H9 (cell line): ENCODE results near the gene CNOT6. TPM values are rescaled to one million over a fixed set of nuclear protein-coding genes. Genes with fewer than 3 reads are reported as not detected.

Experiments used
- DNase-seq: peaks from one replicate; pipeline ENCODE4 v3.0.0-alpha.2; 2017
- H2AFZ ChIP-seq: one replicate; pipeline ENCODE4 v1.6.1; 2013; ENCODE audit warnings: mild to moderate bottlenecking, low read length, control low read depth, moderate library complexity
- H2AK5ac ChIP-seq: 2 replicates; pipeline ENCODE4 v1.6.1; 2013; ENCODE audit warnings: low read length, control low read depth, mixed read lengths; ENCODE audit not compliant: insufficient read length
- H2BK120ac ChIP-seq: one replicate; pipeline ENCODE4 v1.6.1; 2013; ENCODE audit warnings: low read depth, mild to moderate bottlenecking, low read length, control low read depth, inconsistent platforms; ENCODE audit not compliant: poor library complexity, severe bottlenecking
- H2BK12ac ChIP-seq: 2 replicates; pipeline ENCODE4 v1.6.1; 2013; ENCODE audit warnings: low read length, control low read depth, mixed read lengths, low read depth; ENCODE audit not compliant: insufficient read length
- H2BK15ac ChIP-seq: 2 replicates; pipeline ENCODE4 v1.6.1; 2013; ENCODE audit warnings: low read depth, low read length, control low read depth
- H2BK20ac ChIP-seq: one replicate; pipeline ENCODE4 v1.6.1; 2013; ENCODE audit warnings: low read depth, mild to moderate bottlenecking, low read length, control low read depth, inconsistent platforms; ENCODE audit not compliant: poor library complexity, severe bottlenecking
- H2BK5ac ChIP-seq: 2 replicates; pipeline ENCODE4 v1.6.1; 2013; ENCODE audit warnings: low read length, control low read depth, mixed read lengths; ENCODE audit not compliant: insufficient read length
- H3K14ac ChIP-seq: 2 replicates; pipeline ENCODE4 v1.6.1; 2013; ENCODE audit warnings: low read length, control low read depth; ENCODE audit not compliant: insufficient read depth
- H3K18ac ChIP-seq: 2 replicates; pipeline ENCODE4 v1.6.1; 2013; ENCODE audit warnings: low read depth, mild to moderate bottlenecking, mixed read lengths, low read length, control low read depth; ENCODE audit not compliant: insufficient read length
- H3K23ac ChIP-seq: 2 replicates; pipeline ENCODE4 v1.6.1; 2013; ENCODE audit warnings: low read length, control low read depth, mixed read lengths, low read depth; ENCODE audit not compliant: insufficient read length
- H3K23me2 ChIP-seq: 2 replicates; pipeline ENCODE4 v1.6.1; 2013; ENCODE audit warnings: low read depth, mild to moderate bottlenecking, mixed read lengths, low read length, control low read depth; ENCODE audit not compliant: insufficient read length, poor library complexity, severe bottlenecking
- H3K27ac ChIP-seq: 2 replicates; pipeline ENCODE4 v1.5.1; 2013; ENCODE audit warnings: low read length, control low read depth, mixed read lengths, low read depth; ENCODE audit not compliant: insufficient read length
- H3K27me3 ChIP-seq: 2 replicates; pipeline ENCODE4 v1.6.1; 2013; ENCODE audit warnings: low read length, control low read depth, inconsistent platforms; ENCODE audit not compliant: insufficient read depth
- H3K4ac ChIP-seq: 2 replicates; pipeline ENCODE4 v1.6.1; 2013; ENCODE audit warnings: low read depth, mild to moderate bottlenecking, control low read depth, inconsistent platforms, low read length, moderate library complexity
- H3K4me1 ChIP-seq: 2 replicates; pipeline ENCODE4 v1.6.1; 2013; ENCODE audit warnings: low read length, control low read depth, inconsistent platforms; ENCODE audit not compliant: insufficient read depth
- H3K4me2 ChIP-seq: 2 replicates; pipeline ENCODE4 v1.6.1; 2013; ENCODE audit warnings: low read length, control low read depth, mixed read lengths; ENCODE audit not compliant: insufficient read length, insufficient read depth
- H3K56ac ChIP-seq: 2 replicates; pipeline ENCODE4 v1.6.1; 2013; ENCODE audit warnings: low read depth, mild to moderate bottlenecking, mixed read lengths, low read length, control low read depth; ENCODE audit not compliant: insufficient read length
- H3K79me1 ChIP-seq: 2 replicates; pipeline ENCODE4 v1.6.1; 2013; ENCODE audit warnings: low read depth, mild to moderate bottlenecking, moderate library complexity, low read length, control low read depth, inconsistent platforms; ENCODE audit not compliant: insufficient read depth, poor library complexity, severe bottlenecking
- H3K79me2 ChIP-seq: 2 replicates; pipeline ENCODE4 v1.6.1; 2013; ENCODE audit warnings: low read length, control low read depth, inconsistent platforms; ENCODE audit not compliant: insufficient read depth
- H3K9ac ChIP-seq: 2 replicates; pipeline ENCODE4 v1.6.1; 2013; ENCODE audit warnings: low read length, control low read depth, mixed read lengths; ENCODE audit not compliant: insufficient read length; ENCODE audit errors: extremely low read depth
- H3K9me3 ChIP-seq: one replicate; pipeline ENCODE4 v1.6.1; 2013; ENCODE audit warnings: low read depth, low read length, inconsistent platforms; ENCODE audit not compliant: control insufficient read depth
- H3T11ph ChIP-seq: one replicate; pipeline ENCODE4 v1.6.1; 2013; ENCODE audit warnings: mild to moderate bottlenecking, low read length, control low read depth, inconsistent platforms
- H4K20me1 ChIP-seq: one replicate; pipeline ENCODE4 v1.6.1; 2013; ENCODE audit not compliant: control insufficient read depth, insufficient read length, insufficient read depth
- H4K5ac ChIP-seq: 2 replicates; pipeline ENCODE4 v1.6.1; 2013; ENCODE audit warnings: low read depth, mild to moderate bottlenecking, mixed read lengths, low read length, control low read depth; ENCODE audit not compliant: insufficient read length
- H4K8ac ChIP-seq: replicated peaks from 2 replicates; pipeline ENCODE4 v1.6.1; 2013; ENCODE audit warnings: low read length, control low read depth, mixed read lengths, low read depth; ENCODE audit not compliant: insufficient read length
- H4K91ac ChIP-seq: 2 replicates; pipeline ENCODE4 v1.6.1; 2013; ENCODE audit warnings: low read depth, mild to moderate bottlenecking, moderate library complexity, mixed read lengths, low read length, control low read depth; ENCODE audit not compliant: insufficient read length
- H3K27ac Mint-ChIP-seq, 3 experiments: 2 replicates in 2 of 3; 3 replicates in 1 of 3; pipeline ENCODE4 v1.8.0; 2020 to 2021; ENCODE audit warnings: mixed read lengths in 3 of 3, mild to moderate bottlenecking in 1 of 3, moderate library complexity in 1 of 3
- H3K27me3 Mint-ChIP-seq: 2 replicates; pipeline ENCODE4 v1.8.0; 2021; ENCODE audit warnings: low read depth, mild to moderate bottlenecking, moderate library complexity, mixed read lengths
- H3K36me3 Mint-ChIP-seq, 3 experiments: 2 replicates in 2 of 3; 3 replicates in 1 of 3; pipeline ENCODE4 v1.8.0; 2020 to 2021; ENCODE audit warnings: low read depth in 3 of 3, mixed read lengths in 3 of 3; ENCODE audit not compliant: insufficient read depth in 1 of 3
- H3K4me1 Mint-ChIP-seq, 2 experiments: 2 replicates each; pipeline ENCODE4 v1.8.0; 2020; ENCODE audit warnings: mixed read lengths in 2 of 2
- H3K4me3 Mint-ChIP-seq, 2 experiments: 2 replicates in 1 of 2; 3 replicates in 1 of 2; pipeline ENCODE4 v1.8.0; 2020 to 2021; ENCODE audit warnings: mild to moderate bottlenecking in 2 of 2, mixed read lengths in 2 of 2, moderate library complexity in 1 of 2
- H3K9me3 Mint-ChIP-seq, 2 experiments: 2 replicates in 1 of 2; 3 replicates in 1 of 2; pipeline ENCODE4 v1.8.0; 2020; ENCODE audit warnings: mild to moderate bottlenecking in 2 of 2, mixed read lengths in 2 of 2, moderate library complexity in 1 of 2
- CTCF ChIP-seq: fragments of 200-600 bp; sonication (generic); conservative IDR thresholded peaks from 3 replicates; pipeline ENCODE4 v1.8.0; 2021; ENCODE audit warnings: antibody characterized with exemption, mild to moderate bottlenecking
- WGBS: extraction: QIAGEN DNeasy Blood & Tissue Kit; methylation state at CpG from one replicate; pipeline ENCODE4 v1.1.7; 2013; ENCODE audit warnings: missing lambda C conversion rate, low lambda C conversion rate, mixed read lengths; ENCODE audit not compliant: insufficient read length; ENCODE audit errors: extremely low coverage; 5-methylcytosine and 5-hydroxymethylcytosine counted together
- total RNA-seq: library from RNA; stranded (reverse); gene quantifications from 2 replicates; pipeline ENCODE4 v1.2.1, GENCODE V29; 2021

The CNOT6 gene
- total RNA-seq, 1 experiment from 2014 or later: 45.0 TPM

- Histone ChIP-seq H3K23ac (no peak overlapping the region), H4K91ac (no peak overlapping the region), H2AK5ac (no peak overlapping the region), H2BK5ac (no peak overlapping the region), H3K56ac (no peak overlapping the region), H3K27me3 (peaks cover 19% of the 10 kb centered on the region), H3K79me2 (no peaks in the 10 kb centered on the region), H3K9me3 (no peaks in the 10 kb centered on the region), H2BK20ac (no peak overlapping the region), H4K5ac (no peak overlapping the region), H3T11ph (no peak overlapping the region), H2BK120ac (no peak overlapping the region), H4K8ac (no peak overlapping the region), H3K4me2 (no peak overlapping the region), H2BK12ac (no peak overlapping the region), H3K14ac (no peak overlapping the region; the same call in 1 of the 2 replicates), H3K4me1 (no peaks in the 10 kb centered on the region), H2BK15ac (no peak overlapping the region), H3K79me1 (no peaks in the 10 kb centered on the region), H3K18ac (no peak overlapping the region), H2AFZ (no peak overlapping the region), H3K27ac (no peak overlapping the region), H3K9ac (no peak overlapping the region), H3K4ac (no peak overlapping the region), H4K20me1 (no peaks in the 10 kb centered on the region), H3K23me2 (peaks cover 10% of the 10 kb centered on the region)
- H3K4me1 Mint-ChIP-seq: peaks cover 3 to 8% of the 10 kb centered on the region in 2 experiments; a peak in 3 of 4 replicates
- H3K4me3 Mint-ChIP-seq: no peak overlapping the region
- peaks cover 0 to 4% (median 0%) of the 10 kb centered on the region in 3 experiments; a peak in 1 of 7 replicates for H3K36me3 Mint-ChIP-seq
- 100% methylated on average over 1 of the region's 17 CpGs for whole genome bisulfite sequencing
- no peak for TF ChIP-seq CTCF
- no peak overlapping the region for H3K27ac Mint-ChIP-seq
- DNase-seq: no peak
- no peaks in the 10 kb centered on the region for H3K9me3 Mint-ChIP-seq
- H3K27me3 Mint-ChIP-seq: peaks cover 44% of the 10 kb centered on the region
Measured at GRCh38 chr5:180594311-180595045, 100.3 kb downstream of the CNOT6 start.
